ENCODE data around the gene CNGB1.

Gene CNGB1

DNA sequence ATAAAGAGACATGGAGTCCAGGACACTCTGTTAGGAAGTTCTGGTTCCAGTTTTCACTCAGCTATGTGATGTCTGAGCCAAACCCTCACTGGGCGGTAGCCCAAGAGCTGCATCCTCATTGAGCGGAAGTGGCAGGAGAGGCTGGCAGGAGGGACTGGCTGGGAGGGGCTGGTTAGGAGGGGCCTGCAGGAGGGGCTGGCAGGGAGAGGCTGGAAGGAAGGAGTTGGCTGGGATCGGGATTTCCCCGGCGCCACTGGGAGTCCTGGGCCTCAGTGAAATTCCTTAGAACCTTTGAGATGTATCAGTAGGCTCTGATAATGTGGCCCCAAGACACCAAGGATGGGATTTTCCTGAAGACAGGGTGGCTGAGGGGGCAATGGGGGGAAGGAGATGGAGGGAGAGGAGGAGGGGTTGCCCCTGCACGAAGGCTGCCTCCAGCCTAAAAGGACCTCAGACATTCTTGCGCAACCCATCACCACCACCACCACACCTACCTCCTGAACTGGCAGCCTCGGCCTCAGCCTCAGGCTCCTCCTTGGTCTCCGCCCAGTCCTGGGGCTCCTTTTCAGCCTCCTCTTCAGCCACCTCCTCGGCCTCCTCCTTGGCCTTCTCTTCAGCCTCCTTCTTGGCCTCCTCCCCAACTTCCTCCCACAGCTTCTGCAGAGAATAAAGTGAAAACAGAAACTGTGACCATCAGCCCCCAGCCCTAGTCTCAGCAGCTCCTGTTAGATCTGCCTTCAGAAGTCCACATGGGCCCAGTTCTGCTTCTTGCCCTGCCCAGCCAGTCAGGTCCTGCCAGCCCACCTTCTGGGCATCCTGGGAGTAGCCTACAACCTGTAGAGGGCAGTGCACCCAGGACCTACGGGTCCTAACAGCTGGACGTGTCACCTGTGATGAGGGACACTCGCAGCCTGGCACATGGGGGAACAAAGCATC lies 31.7 kb downstream of the CNGB1 start:
- peak in 1 of 3 donors; percentile 13 for DNase-seq
- Histone ChIP-seq H3K4me3 (ENCODE audit: control insufficient read depth in 1 of 7, extremely low read depth in 1 of 7, insufficient read depth in 4 of 7, low read depth in 2 of 7, low read length in 6 of 7) (no peak overlapping the region), H3K27ac (ENCODE audit: insufficient read depth in 1 of 2, low read depth in 1 of 2, low read length in 2 of 2, poor library complexity in 1 of 2, severe bottlenecking in 2 of 2) (no peak overlapping the region), H3K9me3 (ENCODE audit: control extremely low read depth in 1 of 5, control insufficient read depth in 4 of 5, insufficient read depth in 2 of 5, low read depth in 1 of 5, low read length in 4 of 5) (no peaks in the 10 kb centered on the region), H3K4me1 (ENCODE audit: control extremely low read depth in 1 of 4, control insufficient read depth in 4 of 4, insufficient read depth in 4 of 4, low read length in 3 of 4) (peaks cover 0 to 5% (median 3%) of the 10 kb centered on the region in 4 experiments), H3K27me3 (replicated peaks in 2 of 5; ENCODE audit: control insufficient read depth in 4 of 5, insufficient read depth in 5 of 5, low read length in 4 of 5) (peaks cover 0 to 2% (median 0%) of the 10 kb centered on the region in 5 experiments), H3K36me3 (ENCODE audit: control insufficient read depth in 4 of 4, insufficient read depth in 4 of 4, low read length in 3 of 4) (no peaks in the 10 kb centered on the region)
- CTCF ChIA-PET = interaction anchor here (1.2 to 2.0 kb wide), 2 partner anchors 8 to 12 kb away, joined by 5 to 7 read pairs; no protein-coding TSS in a partner anchor
- 80% methylated on average over 8 of the region's 13 CpGs for WGBS (ENCODE audit: insufficient coverage)
- POLR2A ChIA-PET = no interaction called here

DNA sequence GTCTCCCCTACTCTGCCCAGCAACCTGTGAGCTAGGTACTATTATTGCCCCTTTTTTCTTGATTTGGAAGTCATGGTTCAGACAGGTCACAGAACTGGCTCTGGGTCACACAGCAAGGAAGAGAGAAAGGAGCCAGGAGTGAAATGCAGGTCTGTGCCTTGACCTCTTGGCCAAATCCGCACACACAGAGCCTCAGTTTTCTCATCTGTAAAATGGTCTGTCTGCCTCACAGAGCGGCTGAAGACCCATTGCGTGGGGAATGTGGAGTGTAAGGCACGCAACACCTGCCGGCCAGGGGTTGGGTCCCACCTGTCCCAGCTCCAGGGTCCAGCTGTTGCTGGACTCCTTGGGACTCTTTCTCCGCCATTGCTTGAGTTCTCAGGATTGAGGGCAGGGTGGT lies 32.4 kb downstream of the CNGB1 start:
- ChIA-PET CTCF (interaction anchor here (1.2 kb wide), 1 partner anchor 11 kb away, joined by 5 read pairs; no protein-coding TSS in a partner anchor), POLR2A (no interaction called here)
- no peaks in the 10 kb centered on the region for H3K36me3 ChIP-seq (ENCODE audit: control insufficient read depth in 4 of 4, insufficient read depth in 4 of 4, low read length in 3 of 4)
- H3K27ac ChIP-seq (ENCODE audit: insufficient read depth in 1 of 2, low read depth in 1 of 2, low read length in 2 of 2, poor library complexity in 1 of 2, severe bottlenecking in 2 of 2) = no peak overlapping the region
- no peaks in the 10 kb centered on the region for H3K9me3 ChIP-seq (ENCODE audit: control extremely low read depth in 1 of 5, control insufficient read depth in 4 of 5, insufficient read depth in 2 of 5, low read depth in 1 of 5, low read length in 4 of 5)
- no peak overlapping the region for H3K4me3 ChIP-seq (ENCODE audit: control insufficient read depth in 1 of 7, extremely low read depth in 1 of 7, insufficient read depth in 4 of 7, low read depth in 2 of 7, low read length in 6 of 7)
- peaks cover 0 to 1% (median 0%) of the 10 kb centered on the region in 5 experiments for H3K27me3 ChIP-seq (replicated peaks in 2 of 5; ENCODE audit: control insufficient read depth in 4 of 5, insufficient read depth in 5 of 5, low read length in 4 of 5)
- H3K4me1 ChIP-seq (ENCODE audit: control extremely low read depth in 1 of 4, control insufficient read depth in 4 of 4, insufficient read depth in 4 of 4, low read length in 3 of 4) = peaks cover 0 to 5% (median 3%) of the 10 kb centered on the region in 4 experiments
- DNase-seq = no peak
- 87% methylated on average over 6 of the region's 6 CpGs for WGBS (ENCODE audit: insufficient coverage)

DNA sequence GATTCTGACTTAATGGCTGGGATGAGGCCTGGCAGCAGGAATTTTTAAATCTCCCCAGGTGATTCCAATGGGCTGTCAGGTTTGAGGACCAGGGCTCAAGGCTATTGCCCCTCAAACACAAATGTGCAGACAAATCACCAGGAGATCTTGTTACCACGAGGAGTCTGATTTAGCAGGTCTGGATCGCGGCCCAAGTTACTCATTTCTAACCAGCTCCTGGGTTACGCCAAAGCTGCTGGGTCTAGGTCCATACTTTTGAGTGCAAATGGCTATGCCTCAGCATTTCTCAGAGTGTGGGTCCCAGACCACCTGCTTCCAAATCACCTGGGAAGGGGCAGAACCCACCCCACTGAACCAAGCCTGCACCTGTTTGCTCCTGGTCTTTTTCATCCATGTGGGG lies 33.1 kb downstream of the CNGB1 start:
- H3K4me3 ChIP-seq (ENCODE audit: control insufficient read depth in 1 of 7, extremely low read depth in 1 of 7, insufficient read depth in 4 of 7, low read depth in 2 of 7, low read length in 6 of 7) = no peak overlapping the region
- no peaks in the 10 kb centered on the region for H3K27me3 ChIP-seq (replicated peaks in 2 of 5; ENCODE audit: control insufficient read depth in 4 of 5, insufficient read depth in 5 of 5, low read length in 4 of 5)
- peaks cover 0 to 5% (median 3%) of the 10 kb centered on the region in 4 experiments for H3K4me1 ChIP-seq (ENCODE audit: control extremely low read depth in 1 of 4, control insufficient read depth in 4 of 4, insufficient read depth in 4 of 4, low read length in 3 of 4)
- WGBS (ENCODE audit: insufficient coverage) = 88% methylated on average over 4 of the region's 4 CpGs
- no peaks in the 10 kb centered on the region for H3K36me3 ChIP-seq (ENCODE audit: control insufficient read depth in 4 of 4, insufficient read depth in 4 of 4, low read length in 3 of 4)
- DNase-seq = no peak
- POLR2A ChIA-PET = no interaction called here
- H3K27ac ChIP-seq (ENCODE audit: insufficient read depth in 1 of 2, low read depth in 1 of 2, low read length in 2 of 2, poor library complexity in 1 of 2, severe bottlenecking in 2 of 2) = no peak overlapping the region
- CTCF ChIA-PET = no interaction called here
- H3K9me3 ChIP-seq (ENCODE audit: control extremely low read depth in 1 of 5, control insufficient read depth in 4 of 5, insufficient read depth in 2 of 5, low read depth in 1 of 5, low read length in 4 of 5) = no peaks in the 10 kb centered on the region

DNA sequence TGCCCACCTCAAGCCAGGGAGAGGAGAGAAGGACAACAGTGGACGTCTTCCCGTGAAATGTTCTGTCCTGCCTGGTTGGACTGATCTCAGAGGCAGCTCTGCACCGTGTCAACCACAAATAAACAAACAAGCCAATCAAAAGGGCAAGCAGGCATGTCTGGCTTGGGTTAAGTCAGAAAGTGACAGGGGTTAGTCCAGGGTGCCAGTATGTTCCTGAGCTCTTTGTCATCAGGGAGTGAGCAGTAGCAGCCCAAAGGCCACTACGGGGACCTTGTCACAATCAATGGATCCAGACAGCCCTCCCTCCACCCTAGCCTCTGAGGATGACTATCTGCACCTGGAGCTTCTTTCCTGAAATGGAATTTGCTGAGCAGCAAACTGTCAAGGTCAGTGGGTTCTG lies 35.0 kb downstream of the CNGB1 start:
- H3K4me1 ChIP-seq (ENCODE audit: control extremely low read depth in 1 of 4, control insufficient read depth in 4 of 4, insufficient read depth in 4 of 4, low read length in 3 of 4) = peaks cover 0 to 8% (median 5%) of the 10 kb centered on the region in 4 experiments
- no peaks in the 10 kb centered on the region for H3K36me3 ChIP-seq (ENCODE audit: control insufficient read depth in 4 of 4, insufficient read depth in 4 of 4, low read length in 3 of 4)
- H3K4me3 ChIP-seq (ENCODE audit: control insufficient read depth in 1 of 7, extremely low read depth in 1 of 7, insufficient read depth in 4 of 7, low read depth in 2 of 7, low read length in 6 of 7) = no peak overlapping the region
- CTCF ChIA-PET = interaction anchor here (0.9 to 1.4 kb wide), 2 partner anchors 43 to 180 kb away, joined by 3 read pairs; no protein-coding TSS in a partner anchor
- no peak overlapping the region for H3K27ac ChIP-seq (ENCODE audit: insufficient read depth in 1 of 2, low read depth in 1 of 2, low read length in 2 of 2, poor library complexity in 1 of 2, severe bottlenecking in 2 of 2)
- H3K27me3 ChIP-seq (replicated peaks in 2 of 5; ENCODE audit: control insufficient read depth in 4 of 5, insufficient read depth in 5 of 5, low read length in 4 of 5) = no peaks in the 10 kb centered on the region
- 80% methylated on average over 1 of the region's 4 CpGs for WGBS (ENCODE audit: insufficient coverage)
- POLR2A ChIA-PET = no interaction called here
- peaks cover 0 to 2% (median 0%) of the 10 kb centered on the region in 5 experiments for H3K9me3 ChIP-seq (ENCODE audit: control extremely low read depth in 1 of 5, control insufficient read depth in 4 of 5, insufficient read depth in 2 of 5, low read depth in 1 of 5, low read length in 4 of 5)
- no peak for DNase-seq

DNA sequence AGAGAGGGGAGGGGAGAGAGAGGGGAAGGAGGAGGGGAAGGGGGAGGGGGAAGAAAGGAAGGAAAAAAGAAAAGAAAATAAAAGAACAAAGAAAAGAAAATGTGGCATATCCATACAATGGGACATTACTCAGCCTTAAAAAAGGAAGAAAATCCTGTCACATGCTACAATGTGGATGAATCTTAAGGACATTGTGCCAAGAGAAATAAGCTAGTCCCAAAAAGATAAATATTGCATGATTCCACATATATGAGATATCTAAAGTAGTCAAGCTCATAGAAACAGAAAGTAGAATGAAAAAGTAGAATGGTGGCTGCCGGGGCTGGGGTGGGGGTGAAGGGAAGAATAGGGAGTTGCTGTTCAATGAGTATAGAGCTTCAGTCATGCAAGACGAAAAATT lies 40.4 kb downstream of the CNGB1 start:
- Histone ChIP-seq H3K4me1 (ENCODE audit: control extremely low read depth in 1 of 4, control insufficient read depth in 4 of 4, insufficient read depth in 4 of 4, low read length in 3 of 4) (peaks cover 0 to 5% (median 2%) of the 10 kb centered on the region in 4 experiments), H3K4me3 (ENCODE audit: control insufficient read depth in 1 of 7, extremely low read depth in 1 of 7, insufficient read depth in 4 of 7, low read depth in 2 of 7, low read length in 6 of 7) (no peak overlapping the region), H3K27me3 (replicated peaks in 2 of 5; ENCODE audit: control insufficient read depth in 4 of 5, insufficient read depth in 5 of 5, low read length in 4 of 5) (no peaks in the 10 kb centered on the region), H3K36me3 (ENCODE audit: control insufficient read depth in 4 of 4, insufficient read depth in 4 of 4, low read length in 3 of 4) (no peaks in the 10 kb centered on the region), H3K27ac (ENCODE audit: insufficient read depth in 1 of 2, low read depth in 1 of 2, low read length in 2 of 2, poor library complexity in 1 of 2, severe bottlenecking in 2 of 2) (no peak overlapping the region), H3K9me3 (ENCODE audit: control extremely low read depth in 1 of 5, control insufficient read depth in 4 of 5, insufficient read depth in 2 of 5, low read depth in 1 of 5, low read length in 4 of 5) (peaks cover 0 to 2% (median 0%) of the 10 kb centered on the region in 5 experiments)
- CTCF ChIA-PET = interaction anchor here (1.4 to 3.0 kb wide), 5 partner anchors 8 to 25 kb away, joined by 3 to 11 read pairs (median 6); no protein-coding TSS in a partner anchor
- DNase-seq = no peak
- POLR2A ChIA-PET = no interaction called here
- WGBS (ENCODE audit: insufficient coverage) = no CpG with 5 or more reads among the region's 2 CpGs

DNA sequence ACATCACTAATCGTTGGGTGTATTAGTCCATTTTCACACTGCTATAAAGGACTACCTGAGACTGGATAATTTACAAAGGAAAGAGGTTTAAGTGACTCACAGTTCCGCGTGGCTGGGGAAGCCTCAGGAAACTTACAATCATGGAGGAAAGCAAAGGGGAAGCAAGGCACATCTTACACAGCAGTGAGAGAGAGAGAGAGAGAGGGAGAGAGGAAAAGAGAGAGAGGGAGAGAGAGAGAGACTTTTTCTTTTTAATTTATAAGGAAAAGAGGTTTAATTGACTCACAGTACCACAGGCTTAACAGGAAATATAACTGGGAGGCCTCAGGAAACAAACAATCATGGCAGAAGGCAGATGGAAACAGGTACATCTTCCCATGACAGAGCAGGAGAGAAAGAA lies 41.7 kb downstream of the CNGB1 start:
- H3K4me3 ChIP-seq (ENCODE audit: control insufficient read depth in 1 of 7, extremely low read depth in 1 of 7, insufficient read depth in 4 of 7, low read depth in 2 of 7, low read length in 6 of 7) = no peak overlapping the region
- POLR2A ChIA-PET = no interaction called here
- WGBS (ENCODE audit: insufficient coverage) = 88% methylated on average over 1 of the region's 3 CpGs
- peaks cover 0 to 2% (median 0%) of the 10 kb centered on the region in 5 experiments for H3K9me3 ChIP-seq (ENCODE audit: control extremely low read depth in 1 of 5, control insufficient read depth in 4 of 5, insufficient read depth in 2 of 5, low read depth in 1 of 5, low read length in 4 of 5)
- peaks cover 0 to 5% (median 2%) of the 10 kb centered on the region in 4 experiments for H3K4me1 ChIP-seq (ENCODE audit: control extremely low read depth in 1 of 4, control insufficient read depth in 4 of 4, insufficient read depth in 4 of 4, low read length in 3 of 4)
- CTCF ChIA-PET = no interaction called here
- no peak for DNase-seq
- no peaks in the 10 kb centered on the region for H3K36me3 ChIP-seq (ENCODE audit: control insufficient read depth in 4 of 4, insufficient read depth in 4 of 4, low read length in 3 of 4)
- no peak overlapping the region for H3K27ac ChIP-seq (ENCODE audit: insufficient read depth in 1 of 2, low read depth in 1 of 2, low read length in 2 of 2, poor library complexity in 1 of 2, severe bottlenecking in 2 of 2)
- H3K27me3 ChIP-seq (replicated peaks in 2 of 5; ENCODE audit: control insufficient read depth in 4 of 5, insufficient read depth in 5 of 5, low read length in 4 of 5) = no peaks in the 10 kb centered on the region

DNA sequence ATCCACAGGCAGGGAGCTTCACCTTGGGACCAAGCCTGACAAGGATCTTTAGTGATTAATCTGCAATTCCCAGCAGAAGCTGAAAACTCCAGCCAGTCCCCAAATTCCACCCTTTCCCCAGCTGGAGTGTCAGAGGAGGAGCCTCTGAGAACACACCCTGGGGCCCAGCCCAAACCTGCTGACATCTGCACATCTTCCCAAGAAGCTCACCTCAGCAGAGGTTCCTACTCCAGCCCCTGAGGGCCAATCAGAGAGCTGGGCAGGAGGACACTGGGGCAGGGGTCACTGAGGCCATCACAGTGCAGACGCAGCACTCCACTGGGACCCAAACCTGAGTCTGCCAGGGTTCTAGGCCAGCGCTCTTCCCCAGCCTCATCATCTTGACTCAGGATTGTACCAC lies 44.9 kb downstream of the CNGB1 start:
- no peaks in the 10 kb centered on the region for H3K36me3 ChIP-seq (ENCODE audit: control insufficient read depth in 4 of 4, insufficient read depth in 4 of 4, low read length in 3 of 4)
- WGBS (ENCODE audit: insufficient coverage) = 100% methylated on average over 2 of the region's 2 CpGs
- POLR2A ChIA-PET = no interaction called here
- no peak overlapping the region for H3K4me3 ChIP-seq (ENCODE audit: control insufficient read depth in 1 of 7, extremely low read depth in 1 of 7, insufficient read depth in 4 of 7, low read depth in 2 of 7, low read length in 6 of 7)
- H3K27ac ChIP-seq (ENCODE audit: insufficient read depth in 1 of 2, low read depth in 1 of 2, low read length in 2 of 2, poor library complexity in 1 of 2, severe bottlenecking in 2 of 2) = no peak overlapping the region
- DNase-seq = no peak
- H3K27me3 ChIP-seq (replicated peaks in 2 of 5; ENCODE audit: control insufficient read depth in 4 of 5, insufficient read depth in 5 of 5, low read length in 4 of 5) = no peaks in the 10 kb centered on the region
- H3K9me3 ChIP-seq (ENCODE audit: control extremely low read depth in 1 of 5, control insufficient read depth in 4 of 5, insufficient read depth in 2 of 5, low read depth in 1 of 5, low read length in 4 of 5) = peaks cover 0 to 1% (median 0%) of the 10 kb centered on the region in 5 experiments
- no peaks in the 10 kb centered on the region for H3K4me1 ChIP-seq (ENCODE audit: control extremely low read depth in 1 of 4, control insufficient read depth in 4 of 4, insufficient read depth in 4 of 4, low read length in 3 of 4)
- CTCF ChIA-PET = interaction anchor here (1.0 kb wide), 2 partner anchors 11 to 66 kb away, joined by 3 read pairs; no protein-coding TSS in a partner anchor
